Vagina (tissue), 2 donors: ENCODE measurements around the gene PLOD1.

Experiments used
- POLR2A ChIP-seq, 2 donors: fragments of 450-650 bp; IDR thresholded peaks; one replicate each; pipeline ENCODE4 v1.6.1; 2017; ENCODE audit warnings: antibody characterized with exemption in 2 of 2, mild to moderate bottlenecking in 2 of 2, moderate library complexity in 2 of 2
- POLR2AphosphoS5 ChIP-seq, 2 donors: sonication (generic); formaldehyde crosslinking; IDR thresholded peaks; one replicate each; pipeline ENCODE4 v1.9.0; 2017; ENCODE audit warnings: antibody characterized with exemption in 2 of 2, mild to moderate bottlenecking in 2 of 2, low read depth in 1 of 2; ENCODE audit not compliant: insufficient read depth in 1 of 2
- TF ChIP-seq, protein P1 (sequence below), 3 experiments: fragments of 450-650 bp in 2 of 3; fragments of 200-600 bp in 1 of 3; sonication (generic) in 1 of 3; IDR thresholded peaks; one replicate each; pipeline ENCODE4 v1.5.1; 2017 to 2019; ENCODE audit warnings: antibody characterized with exemption in 3 of 3, mild to moderate bottlenecking in 2 of 3, moderate library complexity in 2 of 3

DNA sequence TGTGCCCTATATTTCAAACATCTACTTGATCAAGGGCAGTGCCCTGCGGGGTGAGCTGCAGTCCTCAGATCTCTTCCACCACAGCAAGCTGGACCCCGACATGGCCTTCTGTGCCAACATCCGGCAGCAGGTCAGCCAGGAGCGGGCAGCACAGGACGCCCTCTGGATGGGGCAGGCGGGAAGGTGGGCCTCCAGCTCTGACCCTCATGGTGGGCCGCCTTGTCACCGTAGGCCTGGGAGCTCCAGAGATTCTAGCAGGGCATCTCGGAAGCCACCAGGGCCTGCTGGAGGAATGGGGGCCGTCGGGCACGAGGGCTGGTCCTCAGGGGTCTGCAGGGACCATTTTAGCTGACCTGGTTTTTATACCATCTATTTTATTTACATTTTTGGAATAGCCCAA, 30.1 kb downstream of the PLOD1 start:
- no peak for TF ChIP-seq POLR2AphosphoS5 (IDR thresholded peaks at IDR 0.05; ENCODE audit: insufficient read depth in 1 of 2, low read depth in 1 of 2)
- TF ChIP-seq, protein P1, sequence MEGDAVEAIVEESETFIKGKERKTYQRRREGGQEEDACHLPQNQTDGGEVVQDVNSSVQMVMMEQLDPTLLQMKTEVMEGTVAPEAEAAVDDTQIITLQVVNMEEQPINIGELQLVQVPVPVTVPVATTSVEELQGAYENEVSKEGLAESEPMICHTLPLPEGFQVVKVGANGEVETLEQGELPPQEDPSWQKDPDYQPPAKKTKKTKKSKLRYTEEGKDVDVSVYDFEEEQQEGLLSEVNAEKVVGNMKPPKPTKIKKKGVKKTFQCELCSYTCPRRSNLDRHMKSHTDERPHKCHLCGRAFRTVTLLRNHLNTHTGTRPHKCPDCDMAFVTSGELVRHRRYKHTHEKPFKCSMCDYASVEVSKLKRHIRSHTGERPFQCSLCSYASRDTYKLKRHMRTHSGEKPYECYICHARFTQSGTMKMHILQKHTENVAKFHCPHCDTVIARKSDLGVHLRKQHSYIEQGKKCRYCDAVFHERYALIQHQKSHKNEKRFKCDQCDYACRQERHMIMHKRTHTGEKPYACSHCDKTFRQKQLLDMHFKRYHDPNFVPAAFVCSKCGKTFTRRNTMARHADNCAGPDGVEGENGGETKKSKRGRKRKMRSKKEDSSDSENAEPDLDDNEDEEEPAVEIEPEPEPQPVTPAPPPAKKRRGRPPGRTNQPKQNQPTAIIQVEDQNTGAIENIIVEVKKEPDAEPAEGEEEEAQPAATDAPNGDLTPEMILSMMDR (IDR thresholded peaks at IDR 0.05) = no peak
- no peak for TF ChIP-seq POLR2A (IDR thresholded peaks at IDR 0.05)
